ENCODE measurements around the gene LRRC2. TPM values are rescaled to one million over a fixed set of nuclear protein-coding genes. Genes with fewer than 3 reads are reported as not detected.
"Not testable (repeated sequence)": the region's sequence is repeated elsewhere in the genome, so short reads cannot be mapped to it uniquely, and the experiment has no call there.

The LRRC2 gene
- total RNA-seq, 1 experiment from 2014 or later = 2.6 TPM

- no peak overlapping the region for H2AK5ac ChIP-seq (ENCODE audit: insufficient read length, low read length)
- no peak overlapping the region for H2BK120ac ChIP-seq (ENCODE audit: low read depth, low read length, poor library complexity, severe bottlenecking)
- no peaks in the 10 kb centered on the region for H3K79me1 ChIP-seq (ENCODE audit: insufficient read depth, low read depth, low read length, poor library complexity, severe bottlenecking)
- TF ChIP-seq CTCF (conservative IDR thresholded peaks at IDR 0.05) = no peak
- no peak overlapping the region for H2BK12ac ChIP-seq (ENCODE audit: insufficient read length, low read depth, low read length)
- Mint-ChIP-seq H3K9me3 (peaks cover 14 to 15% of the 10 kb centered on the region in 2 experiments), H3K27me3 (ENCODE audit: low read depth) (peaks cover 7% of the 10 kb centered on the region; the same call in 1 of the 2 replicates), H3K27ac (no peak overlapping the region), H3K36me3 (ENCODE audit: insufficient read depth in 1 of 3, low read depth in 3 of 3) (peaks cover 8 to 16% (median 10%) of the 10 kb centered on the region in 3 experiments), H3K4me1 (peaks cover 30 to 38% of the 10 kb centered on the region in 2 experiments), H3K4me3 (no peak overlapping the region)
- H2BK20ac ChIP-seq (ENCODE audit: low read depth, low read length, poor library complexity, severe bottlenecking) = no peak overlapping the region
- no peak for DNase-seq
- H4K8ac ChIP-seq (replicated peaks; ENCODE audit: insufficient read length, low read depth, low read length) = no peak overlapping the region
- no peaks in the 10 kb centered on the region; the same call in 1 of the 2 replicates for H3K4me1 ChIP-seq (ENCODE audit: insufficient read depth, low read length)
- no peaks in the 10 kb centered on the region for H3K79me2 ChIP-seq (ENCODE audit: insufficient read depth, low read length)
- H3K4me2 ChIP-seq (ENCODE audit: insufficient read depth, insufficient read length, low read length) = no peak overlapping the region
- H3K9me3 ChIP-seq (ENCODE audit: control insufficient read depth, low read depth, low read length) = no peaks in the 10 kb centered on the region
- H3K18ac ChIP-seq (ENCODE audit: insufficient read length, low read depth, low read length) = no peak overlapping the region
- no peak overlapping the region for H3K14ac ChIP-seq (ENCODE audit: insufficient read depth, low read length)
- no peaks in the 10 kb centered on the region for H3K27me3 ChIP-seq (ENCODE audit: insufficient read depth, low read length)
- H3K27ac ChIP-seq (ENCODE audit: insufficient read length, low read depth, low read length) = no peak overlapping the region
- no peak overlapping the region for H2BK15ac ChIP-seq (ENCODE audit: low read depth, low read length)
- H4K91ac ChIP-seq (ENCODE audit: insufficient read length, low read depth, low read length) = no peak overlapping the region
- no peak overlapping the region for H4K5ac ChIP-seq (ENCODE audit: insufficient read length, low read depth, low read length)
- H3K23me2 ChIP-seq (ENCODE audit: insufficient read length, low read depth, low read length, poor library complexity, severe bottlenecking) = no peaks in the 10 kb centered on the region
- H2BK5ac ChIP-seq (ENCODE audit: insufficient read length, low read length) = no peak overlapping the region
- no peaks in the 10 kb centered on the region for H4K20me1 ChIP-seq (ENCODE audit: control insufficient read depth, insufficient read depth, insufficient read length)
- no peak overlapping the region for H3K9ac ChIP-seq (ENCODE audit: extremely low read depth, insufficient read length, low read length)
- no peak overlapping the region for H3T11ph ChIP-seq (ENCODE audit: low read length)
- no peak overlapping the region for H3K23ac ChIP-seq (ENCODE audit: insufficient read length, low read depth, low read length)
- H2AFZ ChIP-seq (ENCODE audit: low read length) = no peak overlapping the region
- H3K4ac ChIP-seq (ENCODE audit: low read depth, low read length) = no peak overlapping the region
- no peak overlapping the region for H3K56ac ChIP-seq (ENCODE audit: insufficient read length, low read depth, low read length)
- no CpG with 5 or more reads among the region's 5 CpGs for WGBS (ENCODE audit: extremely low coverage, insufficient read length, low lambda C conversion rate)
These were observed 70.1 kb downstream of the LRRC2 start for GRCh38 chr3:46495901-46496456.

- H3K23me2 ChIP-seq (ENCODE audit: insufficient read length, low read depth, low read length, poor library complexity, severe bottlenecking); H3K14ac ChIP-seq (ENCODE audit: insufficient read depth, low read length); H3K9ac ChIP-seq (ENCODE audit: extremely low read depth, insufficient read length, low read length); H4K8ac ChIP-seq (replicated peaks; ENCODE audit: insufficient read length, low read depth, low read length); DNase-seq; H4K20me1 ChIP-seq (ENCODE audit: control insufficient read depth, insufficient read depth, insufficient read length); H3K27ac Mint-ChIP-seq; H4K5ac ChIP-seq (ENCODE audit: insufficient read length, low read depth, low read length); H3K79me1 ChIP-seq (ENCODE audit: insufficient read depth, low read depth, low read length, poor library complexity, severe bottlenecking); H2AFZ ChIP-seq (ENCODE audit: low read length); H3K9me3 ChIP-seq (ENCODE audit: control insufficient read depth, low read depth, low read length); H3K79me2 ChIP-seq (ENCODE audit: insufficient read depth, low read length); H3K27ac ChIP-seq (ENCODE audit: insufficient read length, low read depth, low read length); H2BK15ac ChIP-seq (ENCODE audit: low read depth, low read length); H3K4me2 ChIP-seq (ENCODE audit: insufficient read depth, insufficient read length, low read length); H3K4ac ChIP-seq (ENCODE audit: low read depth, low read length); H3K27me3 Mint-ChIP-seq (ENCODE audit: low read depth); H3K18ac ChIP-seq (ENCODE audit: insufficient read length, low read depth, low read length); H2AK5ac ChIP-seq (ENCODE audit: insufficient read length, low read length); H3K27me3 ChIP-seq (ENCODE audit: insufficient read depth, low read length); H2BK5ac ChIP-seq (ENCODE audit: insufficient read length, low read length); H3K23ac ChIP-seq (ENCODE audit: insufficient read length, low read depth, low read length); H3K4me1 ChIP-seq (ENCODE audit: insufficient read depth, low read length); H3K4me3 Mint-ChIP-seq; H2BK12ac ChIP-seq (ENCODE audit: insufficient read length, low read depth, low read length); H3K56ac ChIP-seq (ENCODE audit: insufficient read length, low read depth, low read length); H3T11ph ChIP-seq (ENCODE audit: low read length); H4K91ac ChIP-seq (ENCODE audit: insufficient read length, low read depth, low read length); H2BK120ac ChIP-seq (ENCODE audit: low read depth, low read length, poor library complexity, severe bottlenecking); H2BK20ac ChIP-seq (ENCODE audit: low read depth, low read length, poor library complexity, severe bottlenecking): not testable (repeated sequence)
- no CpG with 5 or more reads among the region's 33 CpGs for WGBS (ENCODE audit: extremely low coverage, insufficient read length, low lambda C conversion rate)
- Mint-ChIP-seq H3K9me3 (peaks cover 14 to 15% of the 10 kb centered on the region in 2 experiments), H3K36me3 (ENCODE audit: insufficient read depth in 1 of 3, low read depth in 3 of 3) (peaks cover 8 to 16% (median 10%) of the 10 kb centered on the region in 3 experiments), H3K4me1 (peaks cover 30 to 38% of the 10 kb centered on the region in 2 experiments)
These were observed 71.6 kb downstream of the LRRC2 start for GRCh38 chr3:46494491-46494890.
